Right atrium auricular region (tissue), 2 donors: ENCODE data around the gene UQCR11. TPM values are rescaled to one million over a fixed set of nuclear protein-coding genes. Genes with fewer than 3 reads are reported as not detected.

ENCODE experiments used
- DNase-seq: peaks from one replicate; pipeline ENCODE4 v3.0.0-alpha.2; 2019; ENCODE audit warnings: low spot score
- H3K27ac ChIP-seq, 2 donors: fragments of 200-600 bp; sonication (generic); 1 replicate in 1 of 2; 2 replicates in 1 of 2; pipeline ENCODE4 v1.5.1; 2016 to 2019
- H3K27me3 ChIP-seq, 2 donors: fragments of 200-600 bp; sonication (generic); one replicate each; pipeline versions ENCODE4 v1.5.1 to v1.6.0; 2017 to 2019
- H3K36me3 ChIP-seq: fragments of 200-600 bp; sonication (generic); one replicate; pipeline ENCODE4 v1.5.1; 2016
- H3K4me1 ChIP-seq, 2 donors: fragments of 200-600 bp; sonication (generic); one replicate each; pipeline versions ENCODE4 v1.5.1 to v1.6.0; 2017 to 2019
- H3K4me3 ChIP-seq, 2 donors: fragments of 200-600 bp; sonication (generic); 1 replicate in 1 of 2; 2 replicates in 1 of 2; pipeline ENCODE4 v1.5.1; 2017 to 2019; ENCODE audit warnings: mild to moderate bottlenecking in 1 of 2, moderate library complexity in 1 of 2
- H3K9me3 ChIP-seq, 2 donors: fragments of 200-600 bp; sonication (generic); one replicate each; pipeline ENCODE4 v1.5.1; 2019
- total RNA-seq, 2 donors: library from RNA; depleted of rRNA; stranded (reverse); fragments of >200 nt; gene quantifications; one replicate each; pipeline ENCODE4 v1.1.0, GENCODE V29; 2016
- TF ChIP-seq, protein P1 (sequence below), 2 donors: fragments of 200-600 bp; sonication (generic); IDR thresholded peaks; one replicate each; pipeline ENCODE4 v1.5.1; 2019; ENCODE audit warnings: antibody characterized with exemption in 2 of 2

UQCR11 gene
- total RNA-seq, 2 donors from 2014 or later, result 172 to 191 TPM

DNA sequence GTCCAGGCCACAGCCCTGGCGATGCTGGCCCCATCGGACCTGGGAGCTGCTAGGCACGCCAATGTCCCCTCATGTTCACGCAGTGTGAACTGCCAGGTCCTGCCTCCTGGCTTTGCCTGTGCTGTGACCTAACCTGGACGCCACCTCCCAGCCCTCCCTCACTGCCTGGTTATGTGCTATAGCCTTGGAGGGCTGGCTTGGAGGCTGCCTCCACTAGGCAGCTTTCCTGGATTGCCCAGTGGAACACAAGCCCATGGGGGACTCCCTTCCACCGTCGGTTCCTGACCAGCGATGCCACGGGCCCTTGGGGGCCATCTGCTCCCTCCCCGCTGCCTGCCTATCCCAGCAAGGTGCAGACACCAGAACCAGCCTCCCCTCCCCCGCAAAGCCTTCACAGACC is 15.2 kb upstream of the UQCR11 start:
- Histone ChIP-seq H3K9me3 (no peaks in the 10 kb centered on the region), H3K4me1 (no peaks in the 10 kb centered on the region), H3K27me3 (no peaks in the 10 kb centered on the region), H3K27ac (no peak overlapping the region), H3K4me3 (no peak overlapping the region), H3K36me3 (peaks cover 12% of the 10 kb centered on the region)
- TF ChIP-seq, protein P1, sequence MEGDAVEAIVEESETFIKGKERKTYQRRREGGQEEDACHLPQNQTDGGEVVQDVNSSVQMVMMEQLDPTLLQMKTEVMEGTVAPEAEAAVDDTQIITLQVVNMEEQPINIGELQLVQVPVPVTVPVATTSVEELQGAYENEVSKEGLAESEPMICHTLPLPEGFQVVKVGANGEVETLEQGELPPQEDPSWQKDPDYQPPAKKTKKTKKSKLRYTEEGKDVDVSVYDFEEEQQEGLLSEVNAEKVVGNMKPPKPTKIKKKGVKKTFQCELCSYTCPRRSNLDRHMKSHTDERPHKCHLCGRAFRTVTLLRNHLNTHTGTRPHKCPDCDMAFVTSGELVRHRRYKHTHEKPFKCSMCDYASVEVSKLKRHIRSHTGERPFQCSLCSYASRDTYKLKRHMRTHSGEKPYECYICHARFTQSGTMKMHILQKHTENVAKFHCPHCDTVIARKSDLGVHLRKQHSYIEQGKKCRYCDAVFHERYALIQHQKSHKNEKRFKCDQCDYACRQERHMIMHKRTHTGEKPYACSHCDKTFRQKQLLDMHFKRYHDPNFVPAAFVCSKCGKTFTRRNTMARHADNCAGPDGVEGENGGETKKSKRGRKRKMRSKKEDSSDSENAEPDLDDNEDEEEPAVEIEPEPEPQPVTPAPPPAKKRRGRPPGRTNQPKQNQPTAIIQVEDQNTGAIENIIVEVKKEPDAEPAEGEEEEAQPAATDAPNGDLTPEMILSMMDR (IDR thresholded peaks at IDR 0.05), result no peak
- no peak for DNase-seq

DNA sequence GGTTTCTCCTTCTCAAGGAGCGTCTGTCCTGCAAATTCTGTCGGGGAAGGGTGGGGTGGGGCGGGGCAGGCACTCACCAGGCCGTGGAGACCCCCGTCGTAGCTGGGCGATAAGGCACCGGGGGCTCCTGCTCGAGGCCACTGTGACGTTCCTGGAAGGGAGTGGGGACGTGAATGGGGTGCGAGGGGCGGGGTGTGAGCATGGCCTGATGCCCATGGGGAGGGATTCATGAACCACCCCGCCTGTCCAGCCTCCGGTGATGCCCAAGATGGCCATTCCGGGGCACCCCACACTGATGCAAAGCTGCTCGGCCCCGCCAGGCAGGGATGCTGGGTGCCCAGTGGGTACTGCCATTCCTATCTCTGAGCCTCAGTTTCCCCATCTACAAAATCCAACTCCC is 14.4 kb upstream of the UQCR11 start:
- no peak for DNase-seq
- no peaks in the 10 kb centered on the region for H3K9me3 ChIP-seq
- H3K4me3 ChIP-seq, result no peak overlapping the region
- H3K27ac ChIP-seq, result no peak overlapping the region
- H3K27me3 ChIP-seq, result no peaks in the 10 kb centered on the region
- TF ChIP-seq, protein P1 (IDR thresholded peaks at IDR 0.05), result no peak
- peaks cover 20% of the 10 kb centered on the region for H3K36me3 ChIP-seq
- no peaks in the 10 kb centered on the region for H3K4me1 ChIP-seq

GRCh38 chr19:1619094-1619439 is 13.8 kb upstream of the UQCR11 start:
- Histone ChIP-seq H3K36me3 (peaks cover 26% of the 10 kb centered on the region), H3K4me1 (no peaks in the 10 kb centered on the region), H3K27ac (no peak overlapping the region), H3K27me3 (no peaks in the 10 kb centered on the region), H3K9me3 (no peaks in the 10 kb centered on the region), H3K4me3 (no peak overlapping the region)
- TF ChIP-seq, protein P1 (IDR thresholded peaks at IDR 0.05), result no peak
- DNase-seq, result no peak

- no peaks in the 10 kb centered on the region for H3K4me1 ChIP-seq
- H3K36me3 ChIP-seq, result peaks cover 30% of the 10 kb centered on the region
- DNase-seq, result no peak
- no peak overlapping the region for H3K4me3 ChIP-seq
- H3K27ac ChIP-seq, result no peak overlapping the region
- TF ChIP-seq, protein P1 (IDR thresholded peaks at IDR 0.05), result peak in 1 of 2 donors; percentile 45
- H3K9me3 ChIP-seq, result no peaks in the 10 kb centered on the region
- no peaks in the 10 kb centered on the region for H3K27me3 ChIP-seq
Measured at GRCh38 chr19:1618157-1619093, 13.2 kb upstream of the UQCR11 start.

DNA sequence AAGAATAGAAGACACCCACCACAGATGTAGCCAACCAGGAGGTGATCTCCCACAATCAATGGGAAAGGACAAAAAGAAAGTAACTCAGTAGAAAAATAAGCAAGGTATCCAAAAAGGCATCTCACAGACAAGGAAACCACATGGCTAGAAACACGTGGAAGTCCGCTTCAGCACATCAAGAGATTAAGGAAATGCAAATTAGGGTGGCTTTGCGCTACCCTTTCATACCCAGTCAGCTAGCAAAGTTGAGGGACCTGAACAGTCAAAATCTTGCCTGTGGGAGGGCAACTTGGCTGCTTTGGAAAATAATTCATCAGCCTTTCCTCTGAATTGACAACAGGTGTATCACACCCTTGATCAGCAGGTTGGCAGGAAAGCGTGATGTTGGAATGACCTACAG is 11.6 kb upstream of the UQCR11 start:
- Histone ChIP-seq H3K4me1 (no peaks in the 10 kb centered on the region), H3K4me3 (no peak overlapping the region), H3K36me3 (peaks cover 37% of the 10 kb centered on the region), H3K27ac (no peak overlapping the region), H3K9me3 (no peaks in the 10 kb centered on the region), H3K27me3 (no peaks in the 10 kb centered on the region)
- no peak for DNase-seq
- TF ChIP-seq, protein P1 (IDR thresholded peaks at IDR 0.05), result no peak
